ENCODE results near the gene CFAP97D2.

DNA sequence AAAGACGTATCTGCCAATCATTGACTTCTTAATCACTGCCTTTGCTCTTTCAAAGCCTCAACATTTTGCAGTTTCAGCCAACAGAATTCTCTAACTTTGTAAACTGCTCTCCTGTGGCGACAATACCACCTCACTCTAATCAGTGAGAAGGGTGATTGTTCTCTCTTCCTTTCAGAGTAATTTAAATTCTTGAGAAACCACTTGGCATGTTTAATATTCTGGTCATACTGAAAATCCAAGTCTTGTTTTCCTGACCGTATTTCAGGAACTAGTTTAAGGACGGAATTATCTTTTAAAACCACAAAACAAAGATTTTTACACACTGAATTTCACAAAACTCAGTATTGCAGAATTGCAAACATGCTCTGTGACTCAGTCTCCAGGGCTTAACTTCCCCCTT is 50.4 kb downstream of the CFAP97D2 start:
- TF ChIP-seq, protein P1, sequence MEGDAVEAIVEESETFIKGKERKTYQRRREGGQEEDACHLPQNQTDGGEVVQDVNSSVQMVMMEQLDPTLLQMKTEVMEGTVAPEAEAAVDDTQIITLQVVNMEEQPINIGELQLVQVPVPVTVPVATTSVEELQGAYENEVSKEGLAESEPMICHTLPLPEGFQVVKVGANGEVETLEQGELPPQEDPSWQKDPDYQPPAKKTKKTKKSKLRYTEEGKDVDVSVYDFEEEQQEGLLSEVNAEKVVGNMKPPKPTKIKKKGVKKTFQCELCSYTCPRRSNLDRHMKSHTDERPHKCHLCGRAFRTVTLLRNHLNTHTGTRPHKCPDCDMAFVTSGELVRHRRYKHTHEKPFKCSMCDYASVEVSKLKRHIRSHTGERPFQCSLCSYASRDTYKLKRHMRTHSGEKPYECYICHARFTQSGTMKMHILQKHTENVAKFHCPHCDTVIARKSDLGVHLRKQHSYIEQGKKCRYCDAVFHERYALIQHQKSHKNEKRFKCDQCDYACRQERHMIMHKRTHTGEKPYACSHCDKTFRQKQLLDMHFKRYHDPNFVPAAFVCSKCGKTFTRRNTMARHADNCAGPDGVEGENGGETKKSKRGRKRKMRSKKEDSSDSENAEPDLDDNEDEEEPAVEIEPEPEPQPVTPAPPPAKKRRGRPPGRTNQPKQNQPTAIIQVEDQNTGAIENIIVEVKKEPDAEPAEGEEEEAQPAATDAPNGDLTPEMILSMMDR (IDR thresholded peaks at IDR 0.05; ENCODE audit: poor library complexity): no peak
- no peak for TF ChIP-seq EZH2phosphoT487 (IDR thresholded peaks at IDR 0.05; ENCODE audit: low read depth, severe bottlenecking, unreplicated experiment)
